ENCODE results near the gene KCNJ2. TPM values are rescaled to one million over a fixed set of nuclear protein-coding genes. Genes with fewer than 3 reads are reported as not detected.

The KCNJ2 gene
- 1 to 10 TPM in 3 of 4 donors, under 1 TPM in 1; 0.93 to 4.3 (median 1.7) TPM for total RNA-seq

DNA sequence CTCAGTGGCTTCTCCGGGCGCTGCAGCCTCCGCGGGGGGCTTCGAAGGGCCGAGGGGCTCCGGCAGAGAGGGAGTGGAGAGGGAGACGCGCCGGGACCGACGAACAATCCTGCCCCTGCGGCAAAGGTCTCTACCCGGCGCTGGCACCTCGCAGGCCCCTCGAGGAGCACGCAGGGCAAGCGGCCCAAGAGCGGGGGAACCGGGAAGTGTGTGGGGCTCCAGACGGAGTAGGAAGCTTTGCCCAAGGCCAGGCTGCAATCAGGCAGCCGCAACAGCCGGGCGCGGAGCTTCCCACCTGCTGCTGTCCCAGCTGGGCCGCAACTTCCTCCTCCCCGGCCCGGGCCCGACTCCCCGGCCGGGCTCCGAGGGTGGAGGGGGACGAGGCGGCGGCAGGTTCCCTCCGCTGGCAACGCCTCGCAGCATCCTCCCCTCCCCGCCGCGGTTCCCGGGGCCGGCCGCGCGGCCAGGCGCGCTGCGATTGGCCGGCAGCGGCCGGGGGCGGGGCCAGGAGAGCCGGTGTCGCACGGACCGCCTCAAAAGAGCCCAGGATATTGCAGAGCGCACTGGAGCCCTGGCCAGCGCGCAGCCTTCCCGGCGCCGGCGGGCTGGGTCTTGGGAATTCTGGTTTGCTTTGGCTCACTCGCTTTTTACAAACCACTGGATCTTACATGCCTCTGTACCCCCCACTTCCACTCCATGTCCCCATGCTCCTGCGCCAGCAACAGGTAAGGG is at the start of gene KCNJ2:
KCNJ2 (plus strand) TSS at position 556 of the 732 bp plus-strand sequence. CDS start 5,508 bp downstream, outside the sequence.
- H3K9me3 ChIP-seq: no peaks in the 10 kb centered on the region
- H3K4me1 ChIP-seq: no peaks in the 10 kb centered on the region
- no peaks in the 10 kb centered on the region for H3K36me3 ChIP-seq
- H3K4me3 ChIP-seq (replicated peaks in 1 of 3): peak within 1 kb of the TSS; percentile 53 to 61 (median 56)
- TF ChIP-seq POLR2A (IDR thresholded peaks at IDR 0.05) (peak; percentile 80 to 98), CTCF (IDR thresholded peaks at IDR 0.05) (no peak)
- intact Hi-C loops (cut with DNase I): no loop called here
- no peaks in the 10 kb centered on the region for H3K27me3 ChIP-seq
- 0 to 1% methylated on average over 13 to 19 of the region's 67 CpGs for WGBS, 2 donors
- peak; percentile 90 to 91 for DNase-seq
- H3K27ac ChIP-seq: peak within 1 kb of the TSS; percentile 64 to 90 (median 89)

DNA sequence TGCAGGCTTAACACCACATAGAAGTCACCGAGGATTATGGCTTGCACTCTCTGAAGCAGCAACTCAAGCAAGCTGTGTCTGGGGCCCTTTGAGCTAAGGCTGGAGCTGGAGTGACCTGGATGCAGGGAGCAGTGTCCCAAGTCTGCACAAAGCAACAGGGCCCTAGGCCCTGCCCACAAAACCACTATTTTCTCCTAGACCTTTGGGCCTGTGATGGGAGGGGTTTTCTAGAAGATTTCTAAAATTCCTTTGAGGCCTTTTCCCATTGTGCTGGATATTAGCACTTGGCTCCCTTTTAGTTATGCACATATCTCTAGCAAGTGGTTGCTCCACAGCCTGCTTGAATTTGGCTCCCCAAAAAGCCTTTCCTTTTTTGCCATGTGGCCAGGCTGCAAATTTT is 49.8 kb upstream of the KCNJ2 start:
- DNase-seq: no peak
- Histone ChIP-seq H3K27me3 (no peaks in the 10 kb centered on the region), H3K27ac (peak overlapping the region in 2 of 3 donors; percentile 12 to 31), H3K9me3 (no peaks in the 10 kb centered on the region), H3K36me3 (no peaks in the 10 kb centered on the region), H3K4me3 (replicated peaks in 1 of 3) (no peak overlapping the region), H3K4me1 (peaks cover 0 to 16% of the 10 kb centered on the region in 2 donors)
- TF ChIP-seq POLR2A (IDR thresholded peaks at IDR 0.05) (no peak), CTCF (IDR thresholded peaks at IDR 0.05) (no peak)
- intact Hi-C loops (cut with DNase I): no loop called here
- WGBS, 2 donors: 86 to 100% methylated on average over 1 of the region's 1 CpG

DNA sequence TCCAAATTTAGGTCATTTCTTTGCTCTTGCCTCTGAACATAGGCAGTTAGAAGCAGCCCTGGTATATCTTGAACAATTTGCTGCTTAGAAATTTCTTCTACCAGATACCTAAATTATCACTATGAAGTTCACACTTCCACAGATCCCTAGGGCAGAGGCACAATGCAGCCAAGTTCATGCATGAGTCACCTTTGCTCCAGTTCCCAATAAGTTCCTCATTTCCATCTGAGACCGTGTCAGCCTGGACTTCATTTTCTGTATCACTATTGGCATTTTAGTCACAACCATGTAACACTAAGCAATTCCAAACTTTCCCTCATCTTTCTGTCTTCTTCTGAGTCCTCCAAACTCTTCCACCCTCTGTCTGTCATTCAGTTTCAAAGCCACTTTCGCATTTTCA is 49.3 kb upstream of the KCNJ2 start:
- H3K27ac ChIP-seq: peak overlapping the region in 2 of 3 donors; percentile 12 to 31
- no peaks in the 10 kb centered on the region for H3K36me3 ChIP-seq
- H3K9me3 ChIP-seq: no peaks in the 10 kb centered on the region
- intact Hi-C loops (cut with DNase I): no loop called here
- no peak for TF ChIP-seq CTCF (IDR thresholded peaks at IDR 0.05)
- H3K27me3 ChIP-seq: no peaks in the 10 kb centered on the region
- WGBS, 2 donors: 80 to 85% methylated on average over 2 of the region's 2 CpGs
- DNase-seq: no peak
- no peak overlapping the region for H3K4me3 ChIP-seq (replicated peaks in 1 of 3)
- peaks cover 0 to 16% of the 10 kb centered on the region in 2 donors for H3K4me1 ChIP-seq

DNA sequence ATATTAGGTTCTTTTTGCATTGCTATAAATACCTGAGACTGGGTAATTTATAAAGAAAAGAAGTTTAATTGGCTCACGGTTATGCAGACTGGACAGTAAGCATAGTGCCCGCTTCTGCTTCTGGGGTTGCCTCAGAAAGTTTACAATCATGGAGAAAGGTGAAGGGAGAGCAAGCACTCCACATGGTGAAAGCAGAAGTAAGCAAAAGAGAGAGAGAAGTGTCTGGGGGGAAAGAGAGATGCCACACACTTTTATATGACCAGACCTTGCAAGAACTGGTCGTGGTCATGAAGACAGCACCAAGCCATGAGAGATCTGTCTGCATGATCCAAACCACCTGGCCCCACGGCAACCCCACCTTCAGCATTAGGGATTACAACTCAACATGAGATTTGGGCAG is 48.9 kb upstream of the KCNJ2 start:
- 86 to 91% methylated on average over 4 of the region's 4 CpGs for WGBS, 2 donors
- Histone ChIP-seq H3K27me3 (no peaks in the 10 kb centered on the region), H3K36me3 (no peaks in the 10 kb centered on the region), H3K9me3 (no peaks in the 10 kb centered on the region), H3K4me1 (peaks cover 0 to 16% of the 10 kb centered on the region in 2 donors), H3K4me3 (replicated peaks in 1 of 3) (no peak overlapping the region), H3K27ac (peak overlapping the region in 1 of 3 donors; percentile 31)
- TF ChIP-seq CTCF (IDR thresholded peaks at IDR 0.05) (no peak), POLR2A (IDR thresholded peaks at IDR 0.05) (no peak)
- DNase-seq: no peak
- intact Hi-C loops (cut with DNase I): no loop called here

GRCh38 chr17:70121126-70121525 is 48.2 kb upstream of the KCNJ2 start:
- Histone ChIP-seq H3K36me3 (no peaks in the 10 kb centered on the region), H3K9me3 (no peaks in the 10 kb centered on the region), H3K27ac (peak overlapping the region in 1 of 3 donors; percentile 5), H3K4me1 (peaks cover 0 to 16% of the 10 kb centered on the region in 2 donors), H3K27me3 (no peaks in the 10 kb centered on the region), H3K4me3 (replicated peaks in 1 of 3) (no peak overlapping the region)
- WGBS, 2 donors: 80 to 83% methylated on average over 3 of the region's 3 CpGs
- intact Hi-C loops (cut with DNase I): no loop called here
- no peak for DNase-seq
- TF ChIP-seq CTCF (IDR thresholded peaks at IDR 0.05) (no peak), POLR2A (IDR thresholded peaks at IDR 0.05) (no peak)

Data from thyroid gland (tissue), 4 donors.